RPMI7951 (cell line): ENCODE data around the gene PIGK. TPM values are rescaled to one million over a fixed set of nuclear protein-coding genes. Genes with fewer than 3 reads are reported as not detected.

Experiments
- DNase-seq: peaks from one replicate; pipeline ENCODE4 v3.0.0-alpha.2; 2012; ENCODE audit warnings: low read depth
- total RNA-seq: library from RNA; depleted of rRNA; stranded (reverse); fragments of >200 nt; shearing (Covaris generic); gene quantifications from 2 replicates; pipeline ENCODE4 v1.2.3, GENCODE V29; 2014

The PIGK gene
- total RNA-seq, 1 experiment from 2014 or later, result 81.7 TPM

- DNase-seq, result no peak
Measured at GRCh38 chr1:77096496-77097255, 122.6 kb downstream of the PIGK start.

DNA sequence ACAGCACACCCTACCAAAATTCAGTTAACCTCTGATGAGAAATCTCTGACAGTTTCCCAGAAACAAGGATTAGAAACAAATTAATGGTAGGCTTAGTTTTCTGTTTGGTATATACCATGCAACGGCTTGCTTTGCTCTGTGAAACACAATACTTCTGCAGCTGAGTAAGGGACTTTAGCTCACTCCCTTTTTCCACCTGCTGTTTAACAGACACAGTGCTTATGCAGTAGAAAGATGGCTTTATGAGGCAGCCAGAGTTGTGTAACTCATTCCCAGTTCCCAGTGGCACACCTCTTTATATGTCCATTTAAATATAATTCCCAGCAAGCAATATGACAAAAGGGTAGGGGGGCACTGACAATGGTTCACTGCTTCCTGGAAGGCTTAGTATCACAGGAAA, 124.0 kb downstream of the PIGK start:
- DNase-seq, result no peak

DNA sequence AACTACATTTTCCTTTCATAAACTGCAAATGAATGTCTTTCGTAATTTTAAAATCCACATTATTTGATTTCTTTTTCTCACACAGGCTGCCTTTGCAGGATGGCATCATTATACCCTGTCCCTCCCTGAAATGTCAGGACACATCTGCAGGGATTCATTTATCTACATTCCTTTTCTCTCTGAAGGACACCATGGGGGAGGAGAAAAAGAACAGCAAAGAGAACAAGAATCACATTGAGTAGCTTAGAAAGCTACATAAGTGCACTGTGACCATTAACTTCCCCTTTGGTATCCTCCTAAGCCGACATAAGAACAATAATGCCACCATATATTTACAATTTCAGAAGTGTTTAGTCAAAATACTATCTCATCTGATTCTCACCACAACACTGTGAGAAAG, 129.5 kb downstream of the PIGK start:
- DNase-seq, result no peak

GRCh38 chr1:77085109-77085508, 134.1 kb downstream of the PIGK start:
- DNase-seq, result no peak

- DNase-seq, result no peak
Measured at GRCh38 chr1:77084457-77084856, 134.8 kb downstream of the PIGK start.

DNA sequence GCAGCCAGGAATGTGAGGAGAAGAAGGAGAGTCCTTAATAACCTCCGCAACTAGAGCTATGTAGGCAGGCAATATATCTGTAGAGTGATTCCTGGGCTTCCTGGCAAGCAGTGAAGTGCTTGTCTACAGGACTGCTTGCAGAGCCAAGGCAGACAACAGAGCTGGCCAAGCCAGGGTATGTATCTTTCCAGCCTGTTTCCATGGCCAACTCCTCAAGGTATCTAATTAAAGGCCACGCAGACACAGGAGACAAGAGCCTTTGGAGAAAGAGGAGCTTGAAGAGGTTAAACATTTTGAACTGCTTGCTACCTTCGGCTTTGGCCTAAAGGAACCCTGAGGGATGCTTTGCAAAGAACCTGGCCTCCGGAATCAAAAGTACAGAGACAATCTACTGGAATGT, 137.4 kb downstream of the PIGK start:
- DNase-seq, result no peak

- no peak for DNase-seq
Measured at GRCh38 chr1:77076759-77077158, 142.5 kb downstream of the PIGK start.

DNA sequence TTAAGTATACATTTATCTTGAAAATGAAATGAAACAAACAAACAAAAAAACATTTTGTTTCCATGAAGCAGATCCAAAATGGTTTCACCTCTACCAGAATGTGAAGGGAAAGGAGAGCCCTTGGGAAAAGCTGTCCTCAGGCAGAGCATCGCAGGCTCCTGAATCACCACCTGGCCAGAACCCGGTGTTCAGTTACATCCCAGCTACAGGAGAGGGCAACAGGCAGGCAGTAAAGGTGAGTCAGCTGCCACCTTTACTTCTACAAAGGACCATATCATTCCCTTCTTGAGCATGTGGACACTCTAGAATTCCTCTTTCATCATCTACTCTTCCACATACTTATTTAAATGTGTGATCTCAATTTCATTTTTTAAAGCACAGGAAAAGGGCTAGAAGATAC, 151.2 kb downstream of the PIGK start:
- DNase-seq, result no peak

GRCh38 chr1:77065693-77066342, 153.4 kb downstream of the PIGK start:
- DNase-seq, result no peak

- DNase-seq, result no peak
Measured at GRCh38 chr1:77064246-77064645, 155.0 kb downstream of the PIGK start.

GRCh38 chr1:77063118-77063517, 156.1 kb downstream of the PIGK start:
- DNase-seq, result no peak

- no peak for DNase-seq
Measured at GRCh38 chr1:77061162-77061561, 158.1 kb downstream of the PIGK start.

DNA sequence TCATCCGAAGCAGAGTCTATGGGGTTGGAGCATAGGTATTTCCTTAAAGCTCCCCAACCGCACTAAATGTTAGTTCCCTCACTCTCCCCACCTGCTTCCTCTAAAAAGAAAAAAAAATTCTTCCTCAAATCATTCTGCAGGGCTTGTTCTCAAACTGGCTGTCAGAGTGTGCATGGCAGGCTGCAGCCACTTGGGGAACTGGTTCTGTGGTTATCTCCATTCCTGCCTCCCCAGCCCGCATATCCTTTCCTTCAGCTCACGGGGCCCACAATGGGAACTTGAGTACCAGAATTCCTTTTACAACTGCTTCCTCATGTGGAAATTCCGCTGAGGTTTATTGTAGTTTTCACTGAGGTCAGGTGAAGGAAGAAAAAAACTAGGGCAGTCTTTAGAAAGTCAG, 159.2 kb downstream of the PIGK start:
- DNase-seq, result no peak

- no peak for DNase-seq
Measured at GRCh38 chr1:77057994-77058585, 161.1 kb downstream of the PIGK start.

- peak; percentile 67 for DNase-seq
Measured at GRCh38 chr1:77056525-77056924, 162.7 kb downstream of the PIGK start.

- no peak for DNase-seq
Measured at GRCh38 chr1:77051425-77051824, 167.8 kb downstream of the PIGK start.

- DNase-seq, result no peak
Measured at GRCh38 chr1:77048615-77049005, 170.6 kb downstream of the PIGK start.

DNA sequence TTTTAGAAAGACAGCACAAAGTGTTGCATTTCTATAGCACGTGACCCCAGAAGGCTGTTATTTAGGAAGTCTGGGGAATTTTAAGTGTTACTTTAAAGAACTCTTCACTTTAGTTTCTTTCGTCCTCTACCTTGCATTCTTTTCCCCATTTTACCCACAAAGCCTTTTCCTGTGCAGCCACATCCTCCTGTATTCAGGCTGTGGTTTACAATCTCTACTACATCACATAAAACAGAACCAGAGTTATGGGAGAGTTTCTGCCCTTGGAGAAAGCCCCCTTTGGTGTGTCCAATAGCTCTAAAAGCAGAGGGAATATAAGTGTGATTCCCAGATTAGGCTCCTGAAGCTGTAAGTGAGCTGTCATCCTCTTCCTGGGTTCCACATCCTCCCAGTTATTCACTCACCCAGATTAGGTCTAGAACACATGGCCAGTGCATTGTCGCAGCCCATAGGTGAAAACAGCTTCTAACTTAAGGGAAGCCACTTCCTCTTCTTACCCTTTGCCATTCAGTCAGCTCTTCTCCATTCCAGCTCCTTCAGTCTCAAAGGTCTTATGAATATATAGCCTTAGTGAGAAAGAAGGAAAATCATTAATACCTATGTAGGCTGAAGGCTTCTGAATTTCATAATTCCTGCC, 171.1 kb downstream of the PIGK start:
- no peak for DNase-seq

GRCh38 chr1:77047575-77047974, 171.7 kb downstream of the PIGK start:
- no peak for DNase-seq

DNA sequence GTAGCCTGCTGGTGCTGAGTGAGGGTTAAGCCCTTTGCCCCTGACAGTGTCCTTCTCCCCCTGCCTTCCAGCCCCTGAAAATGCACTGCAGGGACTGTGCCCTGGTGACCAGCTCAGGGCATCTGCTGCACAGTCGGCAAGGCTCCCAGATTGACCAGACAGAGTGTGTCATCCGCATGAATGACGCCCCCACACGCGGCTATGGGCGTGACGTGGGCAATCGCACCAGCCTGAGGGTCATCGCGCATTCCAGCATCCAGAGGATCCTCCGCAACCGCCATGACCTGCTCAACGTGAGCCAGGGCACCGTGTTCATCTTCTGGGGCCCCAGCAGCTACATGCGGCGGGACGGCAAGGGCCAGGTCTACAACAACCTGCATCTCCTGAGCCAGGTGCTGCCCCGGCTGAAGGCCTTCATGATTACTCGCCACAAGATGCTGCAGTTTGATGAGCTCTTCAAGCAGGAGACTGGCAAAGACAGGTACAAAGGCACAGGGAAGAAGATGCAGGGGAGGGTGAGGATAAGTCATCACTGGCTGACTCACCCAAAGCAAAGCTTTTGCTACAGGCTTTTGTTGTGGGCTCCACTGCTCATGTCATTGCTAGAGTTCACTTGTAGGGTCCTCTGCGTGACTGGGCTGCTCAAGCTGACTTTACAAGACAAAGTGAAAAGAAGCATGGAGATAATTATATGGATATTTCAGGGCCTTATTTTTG, 174.9 kb downstream of the PIGK start:
- peak; percentile 78 for DNase-seq

- DNase-seq, result no peak
Measured at GRCh38 chr1:77040826-77041225, 178.4 kb downstream of the PIGK start.

- DNase-seq, result peak; percentile 94
Measured at GRCh38 chr1:77039739-77040138, 179.5 kb downstream of the PIGK start.
